ENCODE results near the gene UXS1.

GRCh38 chr2:106076941-106077340 is 117.2 kb downstream of the UXS1 start:
- TF ChIP-seq EZH2 (IDR thresholded peaks at IDR 0.05; ENCODE audit: borderline replicate concordance, low read depth, low read length) (no peak), GATAD2A (IDR thresholded peaks at IDR 0.05) (no peak), RBBP5 (IDR thresholded peaks at IDR 0.05; ENCODE audit: borderline replicate concordance, insufficient read depth, low read length, poor library complexity, severe bottlenecking) (no peak), FOXA3 (CRISPR knock-in tag; conservative IDR thresholded peaks at IDR 0.05 in 1 of 2, IDR thresholded peaks at IDR 0.05 in 1 of 2) (no peak), CTCF (IDR thresholded peaks at IDR 0.05 in 2 of 3, conservative IDR thresholded peaks at IDR 0.05 in 1 of 3; ENCODE audit: insufficient read depth in 2 of 3, low read depth in 1 of 3, low read length in 3 of 3) (no peak), EP300 (IDR thresholded peaks at IDR 0.05; ENCODE audit: low read length) (no peak), ATF7 (IDR thresholded peaks at IDR 0.05) (no peak), UBTF (IDR thresholded peaks at IDR 0.05; ENCODE audit: borderline replicate concordance in 1 of 2, low read depth in 2 of 2, low read length in 2 of 2) (no peak), NCOA2 (IDR thresholded peaks at IDR 0.05; ENCODE audit: partially characterized antibody in 2 of 2) (no peak), MCM2 (IDR thresholded peaks at IDR 0.05; ENCODE audit: low read depth) (no peak), MXD1 (CRISPR knock-in tag; IDR thresholded peaks at IDR 0.05; ENCODE audit: borderline replicate concordance, poor library complexity, severe bottlenecking) (no peak), SP1 (CRISPR knock-in tag; IDR thresholded peaks at IDR 0.05) (no peak), ZBED1 (IDR thresholded peaks at IDR 0.05) (no peak)

All from K562 (cell line).